H9 (cell line): ENCODE results near the gene CA9. TPM values are rescaled to one million over a fixed set of nuclear protein-coding genes. Genes with fewer than 3 reads are reported as not detected.

Experiments used
- DNase-seq: peaks from one replicate; pipeline ENCODE4 v3.0.0-alpha.2; 2017
- H2AFZ ChIP-seq: one replicate; pipeline ENCODE4 v1.6.1; 2013; ENCODE audit warnings: mild to moderate bottlenecking, low read length, control low read depth, moderate library complexity
- H2AK5ac ChIP-seq: 2 replicates; pipeline ENCODE4 v1.6.1; 2013; ENCODE audit warnings: low read length, control low read depth, mixed read lengths; ENCODE audit not compliant: insufficient read length
- H2BK120ac ChIP-seq: one replicate; pipeline ENCODE4 v1.6.1; 2013; ENCODE audit warnings: low read depth, mild to moderate bottlenecking, low read length, control low read depth, inconsistent platforms; ENCODE audit not compliant: poor library complexity, severe bottlenecking
- H2BK12ac ChIP-seq: 2 replicates; pipeline ENCODE4 v1.6.1; 2013; ENCODE audit warnings: low read length, control low read depth, mixed read lengths, low read depth; ENCODE audit not compliant: insufficient read length
- H2BK15ac ChIP-seq: 2 replicates; pipeline ENCODE4 v1.6.1; 2013; ENCODE audit warnings: low read depth, low read length, control low read depth
- H2BK20ac ChIP-seq: one replicate; pipeline ENCODE4 v1.6.1; 2013; ENCODE audit warnings: low read depth, mild to moderate bottlenecking, low read length, control low read depth, inconsistent platforms; ENCODE audit not compliant: poor library complexity, severe bottlenecking
- H2BK5ac ChIP-seq: 2 replicates; pipeline ENCODE4 v1.6.1; 2013; ENCODE audit warnings: low read length, control low read depth, mixed read lengths; ENCODE audit not compliant: insufficient read length
- H3K14ac ChIP-seq: 2 replicates; pipeline ENCODE4 v1.6.1; 2013; ENCODE audit warnings: low read length, control low read depth; ENCODE audit not compliant: insufficient read depth
- H3K18ac ChIP-seq: 2 replicates; pipeline ENCODE4 v1.6.1; 2013; ENCODE audit warnings: low read depth, mild to moderate bottlenecking, mixed read lengths, low read length, control low read depth; ENCODE audit not compliant: insufficient read length
- H3K23ac ChIP-seq: 2 replicates; pipeline ENCODE4 v1.6.1; 2013; ENCODE audit warnings: low read length, control low read depth, mixed read lengths, low read depth; ENCODE audit not compliant: insufficient read length
- H3K23me2 ChIP-seq: 2 replicates; pipeline ENCODE4 v1.6.1; 2013; ENCODE audit warnings: low read depth, mild to moderate bottlenecking, mixed read lengths, low read length, control low read depth; ENCODE audit not compliant: insufficient read length, poor library complexity, severe bottlenecking
- H3K27ac ChIP-seq: 2 replicates; pipeline ENCODE4 v1.5.1; 2013; ENCODE audit warnings: low read length, control low read depth, mixed read lengths, low read depth; ENCODE audit not compliant: insufficient read length
- H3K27me3 ChIP-seq: 2 replicates; pipeline ENCODE4 v1.6.1; 2013; ENCODE audit warnings: low read length, control low read depth, inconsistent platforms; ENCODE audit not compliant: insufficient read depth
- H3K4ac ChIP-seq: 2 replicates; pipeline ENCODE4 v1.6.1; 2013; ENCODE audit warnings: low read depth, mild to moderate bottlenecking, control low read depth, inconsistent platforms, low read length, moderate library complexity
- H3K4me1 ChIP-seq: 2 replicates; pipeline ENCODE4 v1.6.1; 2013; ENCODE audit warnings: low read length, control low read depth, inconsistent platforms; ENCODE audit not compliant: insufficient read depth
- H3K4me2 ChIP-seq: 2 replicates; pipeline ENCODE4 v1.6.1; 2013; ENCODE audit warnings: low read length, control low read depth, mixed read lengths; ENCODE audit not compliant: insufficient read length, insufficient read depth
- H3K56ac ChIP-seq: 2 replicates; pipeline ENCODE4 v1.6.1; 2013; ENCODE audit warnings: low read depth, mild to moderate bottlenecking, mixed read lengths, low read length, control low read depth; ENCODE audit not compliant: insufficient read length
- H3K79me1 ChIP-seq: 2 replicates; pipeline ENCODE4 v1.6.1; 2013; ENCODE audit warnings: low read depth, mild to moderate bottlenecking, moderate library complexity, low read length, control low read depth, inconsistent platforms; ENCODE audit not compliant: insufficient read depth, poor library complexity, severe bottlenecking
- H3K79me2 ChIP-seq: 2 replicates; pipeline ENCODE4 v1.6.1; 2013; ENCODE audit warnings: low read length, control low read depth, inconsistent platforms; ENCODE audit not compliant: insufficient read depth
- H3K9ac ChIP-seq: 2 replicates; pipeline ENCODE4 v1.6.1; 2013; ENCODE audit warnings: low read length, control low read depth, mixed read lengths; ENCODE audit not compliant: insufficient read length; ENCODE audit errors: extremely low read depth
- H3K9me3 ChIP-seq: one replicate; pipeline ENCODE4 v1.6.1; 2013; ENCODE audit warnings: low read depth, low read length, inconsistent platforms; ENCODE audit not compliant: control insufficient read depth
- H3T11ph ChIP-seq: one replicate; pipeline ENCODE4 v1.6.1; 2013; ENCODE audit warnings: mild to moderate bottlenecking, low read length, control low read depth, inconsistent platforms
- H4K20me1 ChIP-seq: one replicate; pipeline ENCODE4 v1.6.1; 2013; ENCODE audit not compliant: control insufficient read depth, insufficient read length, insufficient read depth
- H4K5ac ChIP-seq: 2 replicates; pipeline ENCODE4 v1.6.1; 2013; ENCODE audit warnings: low read depth, mild to moderate bottlenecking, mixed read lengths, low read length, control low read depth; ENCODE audit not compliant: insufficient read length
- H4K8ac ChIP-seq: replicated peaks from 2 replicates; pipeline ENCODE4 v1.6.1; 2013; ENCODE audit warnings: low read length, control low read depth, mixed read lengths, low read depth; ENCODE audit not compliant: insufficient read length
- H4K91ac ChIP-seq: 2 replicates; pipeline ENCODE4 v1.6.1; 2013; ENCODE audit warnings: low read depth, mild to moderate bottlenecking, moderate library complexity, mixed read lengths, low read length, control low read depth; ENCODE audit not compliant: insufficient read length
- H3K27ac Mint-ChIP-seq, 3 experiments: 2 replicates in 2 of 3; 3 replicates in 1 of 3; pipeline ENCODE4 v1.8.0; 2020 to 2021; ENCODE audit warnings: mixed read lengths in 3 of 3, mild to moderate bottlenecking in 1 of 3, moderate library complexity in 1 of 3
- H3K27me3 Mint-ChIP-seq: 2 replicates; pipeline ENCODE4 v1.8.0; 2021; ENCODE audit warnings: low read depth, mild to moderate bottlenecking, moderate library complexity, mixed read lengths
- H3K36me3 Mint-ChIP-seq, 3 experiments: 2 replicates in 2 of 3; 3 replicates in 1 of 3; pipeline ENCODE4 v1.8.0; 2020 to 2021; ENCODE audit warnings: low read depth in 3 of 3, mixed read lengths in 3 of 3; ENCODE audit not compliant: insufficient read depth in 1 of 3
- H3K4me1 Mint-ChIP-seq, 2 experiments: 2 replicates each; pipeline ENCODE4 v1.8.0; 2020; ENCODE audit warnings: mixed read lengths in 2 of 2
- H3K4me3 Mint-ChIP-seq, 2 experiments: 2 replicates in 1 of 2; 3 replicates in 1 of 2; pipeline ENCODE4 v1.8.0; 2020 to 2021; ENCODE audit warnings: mild to moderate bottlenecking in 2 of 2, mixed read lengths in 2 of 2, moderate library complexity in 1 of 2
- H3K9me3 Mint-ChIP-seq, 2 experiments: 2 replicates in 1 of 2; 3 replicates in 1 of 2; pipeline ENCODE4 v1.8.0; 2020; ENCODE audit warnings: mild to moderate bottlenecking in 2 of 2, mixed read lengths in 2 of 2, moderate library complexity in 1 of 2
- WGBS: extraction: QIAGEN DNeasy Blood & Tissue Kit; methylation state at CpG from one replicate; pipeline ENCODE4 v1.1.7; 2013; ENCODE audit warnings: missing lambda C conversion rate, low lambda C conversion rate, mixed read lengths; ENCODE audit not compliant: insufficient read length; ENCODE audit errors: extremely low coverage; 5-methylcytosine and 5-hydroxymethylcytosine counted together
- total RNA-seq: library from RNA; stranded (reverse); gene quantifications from 2 replicates; pipeline ENCODE4 v1.2.1, GENCODE V29; 2021
- TF ChIP-seq, protein P1 (sequence below): fragments of 200-600 bp; sonication (generic); conservative IDR thresholded peaks from 3 replicates; pipeline ENCODE4 v1.8.0; 2021; ENCODE audit warnings: antibody characterized with exemption, mild to moderate bottlenecking

CA9 gene
- total RNA-seq, 1 experiment from 2014 or later: 0.94 TPM

GRCh38 chr9:35659340-35659739 is 14.4 kb upstream of the CA9 start:
- no peak overlapping the region for H4K91ac ChIP-seq
- no peak overlapping the region for H3T11ph ChIP-seq
- H2BK15ac ChIP-seq: no peak overlapping the region
- H3K4me2 ChIP-seq: peak overlapping the region; percentile 76
- H2BK120ac ChIP-seq: no peak overlapping the region
- Mint-ChIP-seq H3K4me3 (peak overlapping the region; percentile 83 to 85), H3K27ac (no peak overlapping the region; a peak in 1 of 7 replicates), H3K4me1 (peaks cover 31 to 36% of the 10 kb centered on the region in 2 experiments), H3K9me3 (peaks cover 2 to 3% of the 10 kb centered on the region in 2 experiments; a peak in 3 of 5 replicates), H3K36me3 (peaks cover 28 to 40% (median 37%) of the 10 kb centered on the region in 3 experiments), H3K27me3 (peaks cover 18% of the 10 kb centered on the region)
- H3K9me3 ChIP-seq: no peaks in the 10 kb centered on the region
- H3K23ac ChIP-seq: no peak overlapping the region
- no peak overlapping the region for H3K27ac ChIP-seq
- H3K14ac ChIP-seq: no peak overlapping the region
- no peak overlapping the region for H2BK5ac ChIP-seq
- H4K5ac ChIP-seq: no peak overlapping the region
- H2AFZ ChIP-seq: no peak overlapping the region
- H3K18ac ChIP-seq: no peak overlapping the region
- H3K27me3 ChIP-seq: no peaks in the 10 kb centered on the region
- H2BK20ac ChIP-seq: no peak overlapping the region
- no peak overlapping the region for H3K4ac ChIP-seq
- no peaks in the 10 kb centered on the region for H3K79me2 ChIP-seq
- H4K20me1 ChIP-seq: no peaks in the 10 kb centered on the region
- TF ChIP-seq, protein P1, sequence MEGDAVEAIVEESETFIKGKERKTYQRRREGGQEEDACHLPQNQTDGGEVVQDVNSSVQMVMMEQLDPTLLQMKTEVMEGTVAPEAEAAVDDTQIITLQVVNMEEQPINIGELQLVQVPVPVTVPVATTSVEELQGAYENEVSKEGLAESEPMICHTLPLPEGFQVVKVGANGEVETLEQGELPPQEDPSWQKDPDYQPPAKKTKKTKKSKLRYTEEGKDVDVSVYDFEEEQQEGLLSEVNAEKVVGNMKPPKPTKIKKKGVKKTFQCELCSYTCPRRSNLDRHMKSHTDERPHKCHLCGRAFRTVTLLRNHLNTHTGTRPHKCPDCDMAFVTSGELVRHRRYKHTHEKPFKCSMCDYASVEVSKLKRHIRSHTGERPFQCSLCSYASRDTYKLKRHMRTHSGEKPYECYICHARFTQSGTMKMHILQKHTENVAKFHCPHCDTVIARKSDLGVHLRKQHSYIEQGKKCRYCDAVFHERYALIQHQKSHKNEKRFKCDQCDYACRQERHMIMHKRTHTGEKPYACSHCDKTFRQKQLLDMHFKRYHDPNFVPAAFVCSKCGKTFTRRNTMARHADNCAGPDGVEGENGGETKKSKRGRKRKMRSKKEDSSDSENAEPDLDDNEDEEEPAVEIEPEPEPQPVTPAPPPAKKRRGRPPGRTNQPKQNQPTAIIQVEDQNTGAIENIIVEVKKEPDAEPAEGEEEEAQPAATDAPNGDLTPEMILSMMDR: no peak
- H3K79me1 ChIP-seq: no peaks in the 10 kb centered on the region
- peaks cover 16% of the 10 kb centered on the region for H3K23me2 ChIP-seq
- H3K4me1 ChIP-seq: peaks cover 3% of the 10 kb centered on the region; the same call in 1 of the 2 replicates
- H2AK5ac ChIP-seq: no peak overlapping the region
- H3K56ac ChIP-seq: no peak overlapping the region
- no peak overlapping the region for H3K9ac ChIP-seq
- DNase-seq: no peak
- no peak overlapping the region for H2BK12ac ChIP-seq
- WGBS: no CpG with 5 or more reads among the region's 3 CpGs
- H4K8ac ChIP-seq: no peak overlapping the region
